ENCODE measurements around the gene RALGAPA2. TPM values are rescaled to one million over a fixed set of nuclear protein-coding genes. Genes with fewer than 3 reads are reported as not detected.

Gene RALGAPA2
- total and polyA plus RNA-seq, 8 donors = 34.5 to 79.8 (median 43.1) TPM

DNA sequence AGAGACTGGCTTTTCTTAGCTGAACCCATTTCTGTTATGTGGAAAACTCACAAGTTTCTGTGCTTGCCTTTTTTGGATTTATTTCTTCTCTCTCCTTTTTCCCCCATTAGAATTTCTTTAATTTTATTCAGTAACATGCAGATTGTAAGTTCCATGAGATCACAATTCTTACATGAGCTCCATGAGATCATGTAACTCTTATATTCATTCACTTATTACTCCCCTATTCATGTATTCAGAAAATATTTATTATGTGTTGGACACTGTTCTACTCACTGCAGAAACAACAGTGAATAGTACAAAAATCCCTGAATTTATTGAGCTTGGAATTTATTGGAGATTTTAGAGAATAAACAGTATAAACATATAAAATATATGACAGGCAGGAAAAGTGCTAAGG lies 238.8 kb downstream of the RALGAPA2 start:
- intact Hi-C loops (cut with DNase I) = no loop called here

GRCh38 chr20:20472684-20473274 lies 239.7 kb downstream of the RALGAPA2 start:
- intact Hi-C loops (cut with DNase I) = no loop called here
- TF ChIP-seq, protein P1, sequence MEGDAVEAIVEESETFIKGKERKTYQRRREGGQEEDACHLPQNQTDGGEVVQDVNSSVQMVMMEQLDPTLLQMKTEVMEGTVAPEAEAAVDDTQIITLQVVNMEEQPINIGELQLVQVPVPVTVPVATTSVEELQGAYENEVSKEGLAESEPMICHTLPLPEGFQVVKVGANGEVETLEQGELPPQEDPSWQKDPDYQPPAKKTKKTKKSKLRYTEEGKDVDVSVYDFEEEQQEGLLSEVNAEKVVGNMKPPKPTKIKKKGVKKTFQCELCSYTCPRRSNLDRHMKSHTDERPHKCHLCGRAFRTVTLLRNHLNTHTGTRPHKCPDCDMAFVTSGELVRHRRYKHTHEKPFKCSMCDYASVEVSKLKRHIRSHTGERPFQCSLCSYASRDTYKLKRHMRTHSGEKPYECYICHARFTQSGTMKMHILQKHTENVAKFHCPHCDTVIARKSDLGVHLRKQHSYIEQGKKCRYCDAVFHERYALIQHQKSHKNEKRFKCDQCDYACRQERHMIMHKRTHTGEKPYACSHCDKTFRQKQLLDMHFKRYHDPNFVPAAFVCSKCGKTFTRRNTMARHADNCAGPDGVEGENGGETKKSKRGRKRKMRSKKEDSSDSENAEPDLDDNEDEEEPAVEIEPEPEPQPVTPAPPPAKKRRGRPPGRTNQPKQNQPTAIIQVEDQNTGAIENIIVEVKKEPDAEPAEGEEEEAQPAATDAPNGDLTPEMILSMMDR (IDR thresholded peaks at IDR 0.05) = no peak
- ATAC-seq = no peak

More for the DNA sequence above, 238.8 kb downstream of the RALGAPA2 start:
- Histone ChIP-seq H3K27ac (no peak overlapping the region), H3K36me3 (peaks cover 0 to 39% of the 10 kb centered on the region in 2 donors), H3K9me3 (no peaks in the 10 kb centered on the region), H3K4me3 (no peak overlapping the region), H3K27me3 (no peaks in the 10 kb centered on the region), H3K4me1 (no peaks in the 10 kb centered on the region)
- DNase-seq (no peak), ATAC-seq (no peak)
- TF ChIP-seq, protein P1 (IDR thresholded peaks at IDR 0.05) = no peak

DNA sequence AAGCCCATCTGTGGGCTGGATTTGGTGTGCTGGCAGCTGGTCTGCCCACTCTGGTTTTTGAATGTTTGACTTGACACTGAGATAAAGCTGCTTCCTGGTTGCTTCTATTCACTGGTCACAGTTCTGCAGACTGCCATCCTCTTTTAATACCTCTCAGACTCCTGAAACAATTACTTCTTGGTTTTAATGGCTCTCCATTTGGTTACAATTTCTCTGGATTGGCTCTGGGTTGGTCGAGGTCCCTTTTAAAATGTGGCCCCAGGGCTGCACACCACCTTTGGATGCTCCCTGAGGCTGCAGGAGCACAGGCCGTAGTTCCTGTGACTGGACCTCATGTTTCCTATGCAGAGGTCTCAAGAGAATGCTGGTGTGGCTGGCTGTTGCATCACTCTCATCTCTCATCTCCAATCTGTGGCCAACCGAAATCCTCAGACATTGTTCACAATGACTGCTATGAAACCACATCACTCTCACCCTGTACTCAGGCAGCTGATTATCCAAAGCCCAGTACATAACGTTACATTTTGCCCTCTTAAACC lies 246.0 kb downstream of the RALGAPA2 start:
- H3K27ac ChIP-seq = no peak overlapping the region
- ATAC-seq (peak; percentile 24), DNase-seq (no peak)
- H3K4me3 ChIP-seq = no peak overlapping the region
- intact Hi-C loops (cut with DNase I) = no loop called here
- no peaks in the 10 kb centered on the region for H3K27me3 ChIP-seq
- H3K4me1 ChIP-seq = no peaks in the 10 kb centered on the region
- H3K9me3 ChIP-seq = no peaks in the 10 kb centered on the region
- H3K36me3 ChIP-seq = peaks cover 0 to 62% of the 10 kb centered on the region in 2 donors
- TF ChIP-seq, protein P1 (IDR thresholded peaks at IDR 0.05) = no peak

More at GRCh38 chr20:20472684-20473274, 239.7 kb downstream of the RALGAPA2 start:
- no peak for DNase-seq
- Histone ChIP-seq H3K27me3 (no peaks in the 10 kb centered on the region), H3K9me3 (no peaks in the 10 kb centered on the region), H3K27ac (no peak overlapping the region), H3K4me3 (no peak overlapping the region), H3K4me1 (no peaks in the 10 kb centered on the region), H3K36me3 (peaks cover 0 to 46% of the 10 kb centered on the region in 2 donors)

- Histone ChIP-seq H3K4me1 (no peaks in the 10 kb centered on the region), H3K27me3 (no peaks in the 10 kb centered on the region), H3K36me3 (peaks cover 0 to 68% of the 10 kb centered on the region in 2 donors), H3K27ac (no peak overlapping the region), H3K9me3 (no peaks in the 10 kb centered on the region), H3K4me3 (no peak overlapping the region)
- TF ChIP-seq, protein P1 (IDR thresholded peaks at IDR 0.05) = no peak
- intact Hi-C loops (cut with DNase I) = no loop called here
- ATAC-seq = no peak
- no peak for DNase-seq
Observed at GRCh38 chr20:20465252-20465651, 247.2 kb downstream of the RALGAPA2 start.

- no peaks in the 10 kb centered on the region for H3K4me1 ChIP-seq
- no peaks in the 10 kb centered on the region for H3K9me3 ChIP-seq
- H3K27ac ChIP-seq = no peak overlapping the region
- intact Hi-C loops (cut with DNase I) = no loop called here
- H3K4me3 ChIP-seq = no peak overlapping the region
- DNase-seq (peak in 1 of 4 donors; percentile 39), ATAC-seq (no peak)
- no peaks in the 10 kb centered on the region for H3K27me3 ChIP-seq
- H3K36me3 ChIP-seq = peaks cover 0 to 68% of the 10 kb centered on the region in 2 donors
- TF ChIP-seq, protein P1 (IDR thresholded peaks at IDR 0.05) = no peak
Observed at GRCh38 chr20:20463933-20464374, 248.5 kb downstream of the RALGAPA2 start.
